Omental fat pad (tissue), 4 donors: Measurements from ENCODE around the gene RASGRF1. TPM values are rescaled to one million over a fixed set of nuclear protein-coding genes. Genes with fewer than 3 reads are reported as not detected.

Experiments used
- ATAC-seq: fragments of 150-250 bp; one replicate; pipeline ENCODE4 v1.9.1; 2016; ENCODE audit warnings: mild to moderate bottlenecking, moderate library complexity; ENCODE audit not compliant: low FRiP score
- DNase-seq: peaks from one replicate; pipeline ENCODE4 v3.0.0-alpha.2; 2019; ENCODE audit warnings: low spot score
- total RNA-seq, 4 donors: library from RNA; depleted of rRNA; stranded (reverse); fragments of >200 nt; gene quantifications; one replicate each; pipeline ENCODE4 v1.1.0, GENCODE V29; 2016
- TF ChIP-seq, protein P1 (sequence below), 3 donors: fragments of 450-650 bp; IDR thresholded peaks; one replicate each; pipeline ENCODE4 v1.5.1; 2016 to 2017; ENCODE audit warnings: antibody characterized with exemption in 3 of 3, mild to moderate bottlenecking in 3 of 3, moderate library complexity in 2 of 3

Gene RASGRF1
- total RNA-seq, 4 donors from 2014 or later, result 0.13 to 0.32 (median 0.24) TPM; not detected in 1

DNA sequence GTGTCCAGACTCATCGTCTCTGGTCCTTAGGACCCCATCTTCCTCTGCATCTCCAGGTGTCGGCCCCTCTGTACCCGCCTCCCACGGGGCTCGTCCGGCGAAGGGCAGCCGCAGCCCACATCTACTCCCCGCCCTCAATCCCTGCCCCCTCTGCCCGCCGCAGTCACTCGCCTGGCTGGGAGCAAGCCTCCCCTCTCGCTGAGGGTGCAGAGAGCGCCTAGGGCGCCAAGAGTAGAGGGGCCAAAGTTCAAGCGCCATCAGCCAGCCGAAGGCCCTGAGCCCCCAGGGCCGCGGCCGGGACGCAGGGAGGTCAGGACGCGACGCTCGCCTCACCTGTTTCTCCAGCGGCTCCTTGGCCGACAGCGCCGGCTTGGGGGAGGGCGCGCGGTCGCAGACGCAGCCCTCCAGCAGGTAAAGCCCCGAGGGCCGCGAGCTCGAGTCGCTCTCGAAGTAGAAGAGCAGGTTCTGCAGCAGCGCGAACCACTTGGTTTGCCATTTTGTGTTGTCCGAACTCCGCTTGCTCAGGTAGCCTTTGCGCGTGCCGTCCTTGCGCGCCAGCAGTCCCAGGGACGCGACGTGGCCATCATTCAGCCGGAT, 592 bp downstream of the RASGRF1 start:
- TF ChIP-seq, protein P1, sequence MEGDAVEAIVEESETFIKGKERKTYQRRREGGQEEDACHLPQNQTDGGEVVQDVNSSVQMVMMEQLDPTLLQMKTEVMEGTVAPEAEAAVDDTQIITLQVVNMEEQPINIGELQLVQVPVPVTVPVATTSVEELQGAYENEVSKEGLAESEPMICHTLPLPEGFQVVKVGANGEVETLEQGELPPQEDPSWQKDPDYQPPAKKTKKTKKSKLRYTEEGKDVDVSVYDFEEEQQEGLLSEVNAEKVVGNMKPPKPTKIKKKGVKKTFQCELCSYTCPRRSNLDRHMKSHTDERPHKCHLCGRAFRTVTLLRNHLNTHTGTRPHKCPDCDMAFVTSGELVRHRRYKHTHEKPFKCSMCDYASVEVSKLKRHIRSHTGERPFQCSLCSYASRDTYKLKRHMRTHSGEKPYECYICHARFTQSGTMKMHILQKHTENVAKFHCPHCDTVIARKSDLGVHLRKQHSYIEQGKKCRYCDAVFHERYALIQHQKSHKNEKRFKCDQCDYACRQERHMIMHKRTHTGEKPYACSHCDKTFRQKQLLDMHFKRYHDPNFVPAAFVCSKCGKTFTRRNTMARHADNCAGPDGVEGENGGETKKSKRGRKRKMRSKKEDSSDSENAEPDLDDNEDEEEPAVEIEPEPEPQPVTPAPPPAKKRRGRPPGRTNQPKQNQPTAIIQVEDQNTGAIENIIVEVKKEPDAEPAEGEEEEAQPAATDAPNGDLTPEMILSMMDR (IDR thresholded peaks at IDR 0.05), result no peak
- ATAC-seq (no peak), DNase-seq (no peak)

DNA sequence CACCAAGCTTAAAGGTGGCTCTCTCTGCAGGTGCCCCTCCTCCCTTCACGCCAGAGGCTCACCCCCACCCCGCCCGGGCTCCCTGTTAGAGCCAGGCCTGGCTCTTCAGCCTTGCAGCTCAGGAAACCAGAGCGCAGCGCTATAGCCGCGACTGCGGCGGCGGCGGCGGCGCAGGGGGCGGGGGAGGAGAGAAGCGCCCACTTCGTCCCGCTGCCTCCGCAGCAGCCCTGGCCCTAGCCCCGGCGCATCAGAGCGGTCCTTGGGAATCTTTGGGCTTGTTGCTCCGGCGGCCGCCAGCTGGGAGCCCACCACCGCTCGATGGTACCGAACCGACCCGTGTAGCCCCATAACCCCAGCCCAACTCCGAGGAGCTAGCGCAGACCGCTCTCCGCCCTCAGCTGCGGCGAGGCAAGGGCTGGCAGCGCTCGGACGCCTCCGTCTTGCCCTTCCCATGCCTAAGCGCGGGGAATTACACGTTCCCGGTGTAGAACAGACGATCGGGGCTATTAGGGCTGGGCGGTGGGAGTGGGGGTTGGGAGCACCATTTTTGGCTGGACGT, 1.2 kb downstream of the RASGRF1 start:
- DNase-seq (no peak), ATAC-seq (no peak)
- TF ChIP-seq, protein P1 (IDR thresholded peaks at IDR 0.05), result no peak

DNA sequence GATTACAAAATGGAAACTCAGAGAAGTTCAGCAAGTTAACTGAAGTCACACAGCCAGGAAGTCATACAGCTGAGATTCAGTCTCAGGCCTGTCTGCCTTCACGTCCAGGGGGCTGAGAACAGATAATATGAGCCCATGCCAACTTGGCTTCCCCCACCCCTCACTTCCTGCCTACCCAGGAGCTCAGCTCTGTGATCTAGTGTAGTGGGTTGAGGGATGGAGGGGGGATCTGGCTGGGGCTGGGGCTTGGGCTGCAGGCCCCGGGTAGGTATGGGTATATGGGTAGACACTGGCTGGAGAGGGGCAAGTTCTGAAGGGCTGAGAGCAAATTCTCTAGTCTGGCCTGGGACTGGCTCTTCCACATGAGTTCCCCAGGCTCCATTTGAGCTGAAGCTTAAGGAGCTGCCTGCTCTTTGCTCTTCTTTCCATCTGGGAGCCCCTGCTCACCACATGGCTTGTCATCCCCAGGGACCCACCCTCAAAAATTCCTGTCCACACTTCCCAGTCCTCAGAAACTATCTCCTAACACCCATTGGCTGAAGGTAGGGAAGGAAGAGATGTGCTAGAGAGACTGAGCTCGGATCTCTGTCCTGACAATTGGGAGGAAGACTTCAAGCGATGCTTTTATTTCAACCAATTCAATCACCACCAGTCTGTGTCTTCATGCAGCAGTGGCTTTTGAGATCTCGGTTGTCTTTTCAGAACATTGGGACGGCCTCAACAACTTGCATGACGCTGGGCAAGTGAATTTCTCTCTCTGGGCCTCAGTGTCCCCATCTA, 2.0 kb downstream of the RASGRF1 start:
- DNase-seq, result no peak

DNA sequence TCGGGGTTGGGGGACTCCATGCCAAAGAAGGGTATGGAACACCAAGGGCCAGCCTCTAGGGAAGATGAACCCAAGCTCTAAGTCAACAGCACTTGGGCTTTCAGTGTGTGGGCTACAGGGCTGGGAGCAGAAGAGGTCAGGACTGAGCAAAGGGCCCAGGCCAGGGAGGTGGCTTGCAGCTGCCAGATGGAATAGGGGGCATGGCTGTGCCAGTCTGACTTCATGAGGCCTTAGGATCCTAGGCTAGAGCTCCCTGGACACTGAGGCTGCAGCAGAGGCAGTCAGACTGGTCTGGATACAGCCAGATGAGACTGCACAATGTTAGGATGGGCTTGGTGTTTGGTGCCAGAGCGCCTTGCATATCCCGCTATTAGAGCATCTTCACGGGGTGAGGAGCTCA, 3.8 kb downstream of the RASGRF1 start:
- TF ChIP-seq, protein P1 (IDR thresholded peaks at IDR 0.05), result no peak
- no peak for DNase-seq
- ATAC-seq, result no peak

More for the DNA sequence above, 2.0 kb downstream of the RASGRF1 start:
- TF ChIP-seq, protein P1 (IDR thresholded peaks at IDR 0.05), result no peak
- no peak for ATAC-seq

DNA sequence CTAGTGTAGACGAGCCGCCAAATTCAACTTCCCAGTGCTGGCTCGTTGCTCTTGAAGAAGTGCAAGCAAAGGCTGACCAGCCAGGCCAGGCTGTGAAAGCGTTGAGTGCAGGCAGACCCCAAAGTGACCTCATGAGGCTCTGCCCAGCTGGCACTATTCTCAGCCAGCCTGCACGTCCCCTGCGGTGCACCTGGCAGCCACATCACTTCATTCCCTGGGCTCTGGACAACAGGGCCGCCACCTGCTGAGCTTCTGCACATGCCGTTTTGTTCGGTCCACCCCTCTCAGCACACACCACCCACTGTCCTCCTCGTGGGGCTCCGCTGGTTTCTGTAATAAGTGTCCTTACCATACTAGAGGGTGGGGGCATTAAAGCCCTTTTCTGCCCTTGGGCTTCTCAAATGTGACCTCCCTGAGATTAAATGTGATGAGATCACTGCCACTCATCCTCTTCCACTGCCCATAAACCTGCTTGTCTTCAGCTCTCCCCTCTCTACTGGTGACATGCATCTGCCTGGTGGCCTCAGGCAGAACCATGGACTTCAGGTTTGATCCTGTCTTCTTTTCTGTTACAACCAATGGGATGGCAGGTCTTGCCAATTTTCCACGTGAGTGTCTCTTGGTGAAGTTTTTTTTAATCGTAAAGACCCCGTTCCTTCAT, 6.1 kb downstream of the RASGRF1 start:
- TF ChIP-seq, protein P1 (IDR thresholded peaks at IDR 0.05), result no peak
- no peak for DNase-seq
- no peak for ATAC-seq

DNA sequence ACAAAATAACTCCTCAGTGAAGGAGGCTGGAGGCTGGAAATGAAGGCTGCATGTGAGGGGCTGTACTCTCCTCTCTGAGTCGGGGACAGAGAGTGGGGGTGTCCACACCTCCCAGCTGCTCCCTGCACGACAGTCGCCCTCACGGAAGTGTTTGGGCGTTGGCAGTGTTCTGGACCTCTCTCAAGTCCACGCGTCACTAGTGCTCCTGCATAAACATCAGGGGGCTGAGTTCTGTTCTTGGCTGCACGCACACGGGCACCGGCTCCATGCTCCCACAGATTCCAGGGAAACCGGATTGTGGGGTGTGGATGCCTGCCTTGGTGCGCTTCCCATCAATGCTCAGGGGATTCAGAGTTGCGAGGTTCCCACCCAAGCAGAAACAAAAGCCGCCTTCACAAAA, 7.4 kb downstream of the RASGRF1 start:
- DNase-seq (no peak), ATAC-seq (no peak)
- TF ChIP-seq, protein P1 (IDR thresholded peaks at IDR 0.05), result no peak
